Measurements from ENCODE around the gene RCCD1.

RCCD1 gene

GRCh38 chr15:90910441-90911301 lies 44.0 kb upstream of the RCCD1 start:
- no peak overlapping the region for H3K4me3 ChIP-seq (ENCODE audit: insufficient read depth in 1 of 2, low read depth in 1 of 2, low read length in 2 of 2)
- no peak overlapping the region for H2BK15ac ChIP-seq (ENCODE audit: low read depth, poor library complexity, severe bottlenecking)

GRCh38 chr15:90911302-90911623 lies 43.4 kb upstream of the RCCD1 start:
- Histone ChIP-seq H2BK120ac (ENCODE audit: low read depth, low read length) (no peak overlapping the region), H3K9me3 (ENCODE audit: control insufficient read depth, low read length) (no peaks in the 10 kb centered on the region), H3K23ac (ENCODE audit: low read length in 2 of 2) (no peak overlapping the region), H2AK5ac (ENCODE audit: low read length, severe bottlenecking) (no peak overlapping the region), H2BK5ac (ENCODE audit: low read depth, low read length, poor library complexity, severe bottlenecking) (no peak overlapping the region), H4K91ac (ENCODE audit: low read length) (no peak overlapping the region), H3K14ac (ENCODE audit: low read length in 2 of 2) (no peak overlapping the region), H3K79me1 (replicated peaks; ENCODE audit: low read length, poor library complexity, severe bottlenecking) (no peaks in the 10 kb centered on the region), H2BK12ac (ENCODE audit: low read length in 2 of 2) (no peak overlapping the region), H2AFZ (ENCODE audit: low read depth, low read length) (no peak overlapping the region), H3K18ac (ENCODE audit: low read depth in 1 of 2, low read length in 2 of 2) (no peak overlapping the region), H3K4ac (ENCODE audit: low read depth in 1 of 2, low read length in 2 of 2) (no peak overlapping the region), H3K4me1 (ENCODE audit: control insufficient read depth, insufficient read depth, low read depth, low read length) (peaks cover 14% of the 10 kb centered on the region), H2BK15ac (ENCODE audit: low read depth, poor library complexity, severe bottlenecking) (no peak overlapping the region), H3K4me2 (ENCODE audit: low read length, poor library complexity, severe bottlenecking) (no peak overlapping the region), H3K27ac (ENCODE audit: low read length, poor library complexity, severe bottlenecking) (no peak overlapping the region), H3K4me3 (ENCODE audit: insufficient read depth in 1 of 2, low read depth in 1 of 2, low read length in 2 of 2) (no peak overlapping the region), H3K9ac (ENCODE audit: low read length) (no peak overlapping the region), H4K8ac (ENCODE audit: low read length) (no peak overlapping the region), H3K27me3 (ENCODE audit: control insufficient read depth in 1 of 2, insufficient read depth in 1 of 2, low read length in 2 of 2) (no peaks in the 10 kb centered on the region), H3K36me3 (ENCODE audit: control insufficient read depth in 1 of 2, insufficient read depth in 2 of 2, low read depth in 1 of 2, low read length in 2 of 2) (peaks cover 69 to 79% of the 10 kb centered on the region in 2 experiments)
- WGBS = 92% methylated on average over 19 of the region's 19 CpGs
- DNase-seq = no peak

More at GRCh38 chr15:90910441-90911301, 44.0 kb upstream of the RCCD1 start:
- no peak overlapping the region for H2AK5ac ChIP-seq (ENCODE audit: low read length, severe bottlenecking)
- H2AFZ ChIP-seq (ENCODE audit: low read depth, low read length) = no peak overlapping the region
- no peak overlapping the region for H3K27ac ChIP-seq (ENCODE audit: low read length, poor library complexity, severe bottlenecking)
- no peak for DNase-seq
- peaks cover 72 to 79% of the 10 kb centered on the region in 2 experiments for H3K36me3 ChIP-seq (ENCODE audit: control insufficient read depth in 1 of 2, insufficient read depth in 2 of 2, low read depth in 1 of 2, low read length in 2 of 2)
- H3K9me3 ChIP-seq (ENCODE audit: control insufficient read depth, low read length) = no peaks in the 10 kb centered on the region
- no peak overlapping the region for H3K18ac ChIP-seq (ENCODE audit: low read depth in 1 of 2, low read length in 2 of 2)
- H3K23ac ChIP-seq (ENCODE audit: low read length in 2 of 2) = no peak overlapping the region
- H2BK120ac ChIP-seq (ENCODE audit: low read depth, low read length) = no peak overlapping the region
- H3K79me1 ChIP-seq (replicated peaks; ENCODE audit: low read length, poor library complexity, severe bottlenecking) = no peaks in the 10 kb centered on the region
- no peak overlapping the region for H3K4ac ChIP-seq (ENCODE audit: low read depth in 1 of 2, low read length in 2 of 2)
- peaks cover 9% of the 10 kb centered on the region for H3K4me1 ChIP-seq (ENCODE audit: control insufficient read depth, insufficient read depth, low read depth, low read length)
- H3K9ac ChIP-seq (ENCODE audit: low read length) = no peak overlapping the region
- WGBS = 97% methylated on average over 24 of the region's 24 CpGs
- no peak overlapping the region for H4K8ac ChIP-seq (ENCODE audit: low read length)
- H3K14ac ChIP-seq (ENCODE audit: low read length in 2 of 2) = no peak overlapping the region
- H3K27me3 ChIP-seq (ENCODE audit: control insufficient read depth in 1 of 2, insufficient read depth in 1 of 2, low read length in 2 of 2) = no peaks in the 10 kb centered on the region
- H3K4me2 ChIP-seq (ENCODE audit: low read length, poor library complexity, severe bottlenecking) = no peak overlapping the region
- no peak overlapping the region for H2BK12ac ChIP-seq (ENCODE audit: low read length in 2 of 2)
- H2BK5ac ChIP-seq (ENCODE audit: low read depth, low read length, poor library complexity, severe bottlenecking) = no peak overlapping the region
- no peak overlapping the region for H4K91ac ChIP-seq (ENCODE audit: low read length)

DNA sequence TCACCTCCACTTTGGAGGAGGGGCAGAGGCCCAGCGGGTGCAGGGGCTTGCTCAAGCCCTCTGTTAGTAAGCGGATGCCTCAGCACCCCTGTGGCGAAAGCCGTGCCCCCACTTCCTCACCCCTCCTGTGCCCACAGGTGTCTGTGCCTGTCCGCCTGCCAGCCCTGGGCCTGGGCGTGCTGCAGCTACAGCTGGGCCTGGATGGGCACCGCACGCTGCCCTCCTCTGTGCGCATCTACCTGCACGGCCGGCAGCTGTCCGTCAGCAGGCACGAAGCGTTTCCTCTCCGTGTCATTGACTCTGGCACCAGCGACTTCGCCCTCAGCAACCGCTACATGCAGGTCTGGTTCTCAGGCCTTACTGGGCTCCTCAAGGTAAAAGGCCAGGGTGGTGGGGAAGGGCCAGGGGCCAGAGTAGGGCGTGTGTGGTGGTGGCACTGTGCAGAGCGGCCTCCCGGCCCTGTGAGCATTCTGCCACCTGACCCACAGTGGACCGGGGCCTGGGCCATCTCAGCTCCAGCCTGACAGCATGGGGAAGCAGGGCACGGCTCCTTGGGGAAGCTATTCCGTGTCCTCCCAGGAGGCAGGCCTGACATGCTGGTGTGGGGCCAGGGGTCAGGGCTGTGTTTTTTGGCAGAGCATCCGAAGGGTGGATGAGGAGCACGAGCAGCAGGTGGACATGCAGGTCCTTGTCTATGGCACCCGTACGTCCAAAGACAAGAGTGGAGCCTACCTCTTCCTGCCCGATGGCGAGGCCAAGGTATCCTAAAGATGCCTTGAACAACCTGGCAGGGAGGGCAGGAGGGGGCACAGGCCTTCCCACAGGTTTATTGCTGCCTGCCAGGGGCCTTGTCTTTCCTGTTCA lies 42.5 kb upstream of the RCCD1 start:
- Histone ChIP-seq H3K9ac (ENCODE audit: low read length) (no peak overlapping the region), H4K91ac (ENCODE audit: low read length) (no peak overlapping the region), H2AK5ac (ENCODE audit: low read length, severe bottlenecking) (no peak overlapping the region), H3K4ac (ENCODE audit: low read depth in 1 of 2, low read length in 2 of 2) (no peak overlapping the region), H3K4me3 (ENCODE audit: insufficient read depth in 1 of 2, low read depth in 1 of 2, low read length in 2 of 2) (no peak overlapping the region), H3K79me1 (replicated peaks; ENCODE audit: low read length, poor library complexity, severe bottlenecking) (no peaks in the 10 kb centered on the region), H2AFZ (ENCODE audit: low read depth, low read length) (no peak overlapping the region), H3K14ac (ENCODE audit: low read length in 2 of 2) (no peak overlapping the region), H3K9me3 (ENCODE audit: control insufficient read depth, low read length) (no peaks in the 10 kb centered on the region), H3K27me3 (ENCODE audit: control insufficient read depth in 1 of 2, insufficient read depth in 1 of 2, low read length in 2 of 2) (no peaks in the 10 kb centered on the region), H3K36me3 (ENCODE audit: control insufficient read depth in 1 of 2, insufficient read depth in 2 of 2, low read depth in 1 of 2, low read length in 2 of 2) (peaks cover 63 to 79% of the 10 kb centered on the region in 2 experiments), H2BK120ac (ENCODE audit: low read depth, low read length) (no peak overlapping the region), H4K8ac (ENCODE audit: low read length) (no peak overlapping the region), H2BK5ac (ENCODE audit: low read depth, low read length, poor library complexity, severe bottlenecking) (no peak overlapping the region), H3K27ac (ENCODE audit: low read length, poor library complexity, severe bottlenecking) (no peak overlapping the region), H3K18ac (ENCODE audit: low read depth in 1 of 2, low read length in 2 of 2) (no peak overlapping the region), H3K4me1 (ENCODE audit: control insufficient read depth, insufficient read depth, low read depth, low read length) (peaks cover 17% of the 10 kb centered on the region), H3K4me2 (ENCODE audit: low read length, poor library complexity, severe bottlenecking) (no peak overlapping the region), H2BK15ac (ENCODE audit: low read depth, poor library complexity, severe bottlenecking) (no peak overlapping the region), H2BK12ac (ENCODE audit: low read length in 2 of 2) (no peak overlapping the region), H3K23ac (ENCODE audit: low read length in 2 of 2) (no peak overlapping the region)
- no peak for DNase-seq
- WGBS = 96% methylated on average over 30 of the region's 30 CpGs

GRCh38 chr15:90912770-90913075 lies 42.0 kb upstream of the RCCD1 start:
- Histone ChIP-seq H3K9me3 (ENCODE audit: control insufficient read depth, low read length) (no peaks in the 10 kb centered on the region), H3K4me1 (ENCODE audit: control insufficient read depth, insufficient read depth, low read depth, low read length) (peaks cover 17% of the 10 kb centered on the region), H4K8ac (ENCODE audit: low read length) (no peak overlapping the region), H2AFZ (ENCODE audit: low read depth, low read length) (no peak overlapping the region), H3K27ac (ENCODE audit: low read length, poor library complexity, severe bottlenecking) (no peak overlapping the region), H3K4me3 (ENCODE audit: insufficient read depth in 1 of 2, low read depth in 1 of 2, low read length in 2 of 2) (no peak overlapping the region), H4K91ac (ENCODE audit: low read length) (no peak overlapping the region), H3K14ac (ENCODE audit: low read length in 2 of 2) (no peak overlapping the region), H3K18ac (ENCODE audit: low read depth in 1 of 2, low read length in 2 of 2) (no peak overlapping the region), H3K4me2 (ENCODE audit: low read length, poor library complexity, severe bottlenecking) (no peak overlapping the region), H3K36me3 (ENCODE audit: control insufficient read depth in 1 of 2, insufficient read depth in 2 of 2, low read depth in 1 of 2, low read length in 2 of 2) (peaks cover 64 to 84% of the 10 kb centered on the region in 2 experiments), H2BK12ac (ENCODE audit: low read length in 2 of 2) (no peak overlapping the region), H2BK15ac (ENCODE audit: low read depth, poor library complexity, severe bottlenecking) (no peak overlapping the region), H3K4ac (ENCODE audit: low read depth in 1 of 2, low read length in 2 of 2) (no peak overlapping the region), H2AK5ac (ENCODE audit: low read length, severe bottlenecking) (no peak overlapping the region), H2BK5ac (ENCODE audit: low read depth, low read length, poor library complexity, severe bottlenecking) (no peak overlapping the region), H3K27me3 (ENCODE audit: control insufficient read depth in 1 of 2, insufficient read depth in 1 of 2, low read length in 2 of 2) (no peaks in the 10 kb centered on the region), H3K9ac (ENCODE audit: low read length) (no peak overlapping the region), H2BK120ac (ENCODE audit: low read depth, low read length) (no peak overlapping the region), H3K23ac (ENCODE audit: low read length in 2 of 2) (no peak overlapping the region), H3K79me1 (replicated peaks; ENCODE audit: low read length, poor library complexity, severe bottlenecking) (no peaks in the 10 kb centered on the region)
- WGBS = 98% methylated on average over 7 of the region's 7 CpGs
- no peak for DNase-seq

All from mesenchymal stem cell (in vitro differentiated cells and primary cell).